ENCODE results near the gene KLHL29. TPM values are rescaled to one million over a fixed set of nuclear protein-coding genes. Genes with fewer than 3 reads are reported as not detected.
A peak's percentile ranks its signal among the peaks of the same experiment; 100 is the strongest.

The KLHL29 gene
- total RNA-seq, 4 donors from 2014 or later: 10.1 to 27.3 (median 15.7) TPM

DNA sequence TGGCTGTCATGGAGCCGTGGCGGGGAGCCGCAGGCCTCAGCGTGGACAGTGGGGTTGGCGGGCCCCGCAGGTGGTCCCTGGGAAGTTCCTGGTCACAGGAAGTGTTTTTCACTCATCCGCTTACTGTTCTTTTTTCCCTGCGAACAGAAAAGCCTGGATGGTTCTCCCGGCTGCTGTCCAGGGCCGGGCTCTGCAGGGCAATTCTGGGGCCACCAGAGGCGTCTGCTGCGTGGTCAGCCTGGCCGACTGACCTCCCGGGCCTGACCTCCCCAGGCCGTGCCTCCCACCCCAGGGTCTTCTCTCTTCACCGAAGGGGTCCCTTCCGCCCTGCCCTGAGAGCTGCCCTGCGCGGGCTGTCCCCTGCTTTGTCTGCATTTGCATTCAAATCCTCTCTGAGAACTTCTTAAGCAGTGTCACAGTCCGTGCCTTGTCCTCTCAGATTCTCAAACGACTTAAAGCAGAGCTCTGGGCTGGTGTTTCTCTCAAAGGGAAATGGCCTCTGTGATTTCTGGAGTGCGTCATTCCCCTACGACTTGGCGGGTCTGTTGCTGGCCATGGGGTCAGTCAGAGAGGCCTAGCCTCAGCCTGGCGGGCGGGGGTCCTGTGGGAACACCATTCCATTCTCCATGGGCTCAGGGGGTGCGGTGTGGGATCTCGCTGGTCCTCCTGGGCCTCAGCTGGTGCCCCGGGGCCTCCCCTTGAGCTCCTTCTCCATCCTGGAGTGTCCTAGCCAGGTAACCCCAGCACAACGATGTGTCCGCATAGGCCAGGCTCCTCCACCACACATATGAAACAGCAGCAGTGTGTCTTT is 38.3 kb downstream of the KLHL29 start:
- H3K4me3 ChIP-seq (ENCODE audit: low read depth, poor library complexity, severe bottlenecking): no peak overlapping the region
- intact Hi-C loops (cut with DNase I; ENCODE audit: low total_unique reads): no loop called here
- 89 to 96% methylated on average over 31 of the region's 31 CpGs for WGBS, 2 donors
- no peak for TF ChIP-seq POLR2A (IDR thresholded peaks at IDR 0.05)
- TF ChIP-seq, protein P1, sequence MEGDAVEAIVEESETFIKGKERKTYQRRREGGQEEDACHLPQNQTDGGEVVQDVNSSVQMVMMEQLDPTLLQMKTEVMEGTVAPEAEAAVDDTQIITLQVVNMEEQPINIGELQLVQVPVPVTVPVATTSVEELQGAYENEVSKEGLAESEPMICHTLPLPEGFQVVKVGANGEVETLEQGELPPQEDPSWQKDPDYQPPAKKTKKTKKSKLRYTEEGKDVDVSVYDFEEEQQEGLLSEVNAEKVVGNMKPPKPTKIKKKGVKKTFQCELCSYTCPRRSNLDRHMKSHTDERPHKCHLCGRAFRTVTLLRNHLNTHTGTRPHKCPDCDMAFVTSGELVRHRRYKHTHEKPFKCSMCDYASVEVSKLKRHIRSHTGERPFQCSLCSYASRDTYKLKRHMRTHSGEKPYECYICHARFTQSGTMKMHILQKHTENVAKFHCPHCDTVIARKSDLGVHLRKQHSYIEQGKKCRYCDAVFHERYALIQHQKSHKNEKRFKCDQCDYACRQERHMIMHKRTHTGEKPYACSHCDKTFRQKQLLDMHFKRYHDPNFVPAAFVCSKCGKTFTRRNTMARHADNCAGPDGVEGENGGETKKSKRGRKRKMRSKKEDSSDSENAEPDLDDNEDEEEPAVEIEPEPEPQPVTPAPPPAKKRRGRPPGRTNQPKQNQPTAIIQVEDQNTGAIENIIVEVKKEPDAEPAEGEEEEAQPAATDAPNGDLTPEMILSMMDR (IDR thresholded peaks at IDR 0.05): no peak
- peak in 1 of 2 donors; percentile 73 for DNase-seq (ENCODE audit: low spot score in 2 of 2)

DNA sequence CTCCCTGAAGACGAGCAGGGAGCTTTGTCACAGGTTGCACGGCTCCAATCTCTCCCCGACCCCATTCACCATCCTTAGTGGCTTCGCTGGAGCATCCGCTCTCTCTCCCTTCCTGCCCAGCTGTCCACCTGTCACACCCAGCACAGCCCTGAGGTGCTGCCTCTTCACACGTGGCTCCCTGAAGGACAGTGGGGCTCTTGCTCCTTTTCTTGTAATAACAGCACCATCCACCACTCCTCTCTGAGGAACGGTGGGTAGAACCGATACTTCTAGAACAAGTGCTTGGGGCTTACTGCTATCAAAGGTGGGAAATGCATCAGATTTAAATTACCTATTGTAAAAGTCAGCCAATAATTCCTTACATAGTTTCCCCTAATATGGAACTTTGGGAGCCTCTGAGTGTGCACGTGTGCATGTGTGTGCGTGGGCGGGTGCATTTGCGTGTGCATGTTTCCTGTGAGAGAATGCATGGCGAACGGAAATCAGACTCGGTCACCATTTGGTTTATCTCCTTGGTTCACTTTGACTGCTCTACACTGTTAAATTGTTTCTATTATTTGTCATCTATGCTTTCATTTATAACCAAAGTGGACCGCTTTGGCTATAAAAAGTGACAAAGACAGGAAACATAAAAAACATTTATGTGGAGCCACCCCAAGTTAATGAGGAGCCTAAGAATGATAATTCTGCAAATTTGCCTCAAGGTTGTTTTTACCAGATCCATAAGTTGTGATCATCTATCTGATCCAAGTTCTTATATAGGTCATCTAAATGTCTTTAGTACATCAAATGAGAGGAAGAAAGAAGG is 39.1 kb downstream of the KLHL29 start:
- H3K4me3 ChIP-seq (ENCODE audit: low read depth, poor library complexity, severe bottlenecking): no peak overlapping the region
- DNase-seq (ENCODE audit: low spot score in 2 of 2): peak; percentile 9 to 37
- intact Hi-C loops (cut with DNase I; ENCODE audit: low total_unique reads): no loop called here
- TF ChIP-seq, protein P1 (IDR thresholded peaks at IDR 0.05): no peak
- TF ChIP-seq POLR2A (IDR thresholded peaks at IDR 0.05): no peak
- WGBS, 2 donors: 89 to 90% methylated on average over 16 of the region's 16 CpGs

DNA sequence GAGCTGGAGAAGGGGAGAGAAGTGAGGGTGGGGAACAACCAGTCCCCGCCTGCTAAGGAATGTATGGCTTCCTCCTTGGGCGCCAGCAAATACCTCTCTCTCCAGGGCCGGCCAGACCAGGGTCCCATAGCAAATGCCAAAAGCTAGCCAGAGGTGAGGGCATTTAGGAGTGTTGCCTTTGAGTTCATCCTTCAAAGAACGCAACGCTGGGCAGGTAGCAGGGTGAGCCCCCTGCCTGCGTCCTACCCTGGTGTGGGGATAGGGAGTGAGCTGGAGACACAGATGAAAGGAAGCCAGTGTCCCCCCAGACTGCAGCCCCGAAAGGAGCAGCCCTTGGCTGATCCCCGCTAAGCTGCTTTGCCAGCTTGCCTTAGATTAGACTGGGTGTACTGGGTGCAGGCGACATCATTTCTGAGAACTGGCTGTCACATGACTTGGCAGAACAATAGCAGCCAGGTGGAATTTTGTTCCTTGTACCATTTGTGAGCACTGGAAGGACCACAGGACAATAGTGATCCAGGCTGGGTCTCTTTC is 40.4 kb downstream of the KLHL29 start:
- no peak for TF ChIP-seq POLR2A (IDR thresholded peaks at IDR 0.05)
- TF ChIP-seq, protein P1 (IDR thresholded peaks at IDR 0.05): no peak
- intact Hi-C loops (cut with DNase I; ENCODE audit: low total_unique reads): no loop called here
- H3K4me3 ChIP-seq (ENCODE audit: low read depth, poor library complexity, severe bottlenecking): no peak overlapping the region
- DNase-seq (ENCODE audit: low spot score in 2 of 2): peak; percentile 12 to 79
- 65 to 82% methylated on average over 9 of the region's 9 CpGs for WGBS, 2 donors

DNA sequence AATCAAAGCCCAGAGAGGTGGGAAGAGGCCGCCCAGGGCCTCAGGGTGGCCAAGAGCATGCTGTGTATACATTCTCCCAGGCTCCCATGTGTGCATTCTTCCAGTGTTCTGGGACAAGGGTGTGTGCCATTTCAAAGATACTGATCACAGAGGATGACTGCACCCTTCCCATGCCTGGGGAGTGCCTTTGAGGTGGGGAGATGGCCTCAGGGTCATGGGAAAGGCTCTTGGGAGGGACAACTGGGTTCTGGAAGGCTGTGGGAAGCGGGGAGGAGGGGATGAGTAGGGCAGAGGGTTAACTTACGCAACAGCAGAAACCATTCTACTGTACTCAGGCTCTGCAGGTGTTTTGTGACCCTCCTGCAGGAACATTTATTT is 40.9 kb downstream of the KLHL29 start:
- peak; percentile 32 to 77 for DNase-seq (ENCODE audit: low spot score in 2 of 2)
- WGBS, 2 donors: 65 to 69% methylated on average over 3 of the region's 3 CpGs

DNA sequence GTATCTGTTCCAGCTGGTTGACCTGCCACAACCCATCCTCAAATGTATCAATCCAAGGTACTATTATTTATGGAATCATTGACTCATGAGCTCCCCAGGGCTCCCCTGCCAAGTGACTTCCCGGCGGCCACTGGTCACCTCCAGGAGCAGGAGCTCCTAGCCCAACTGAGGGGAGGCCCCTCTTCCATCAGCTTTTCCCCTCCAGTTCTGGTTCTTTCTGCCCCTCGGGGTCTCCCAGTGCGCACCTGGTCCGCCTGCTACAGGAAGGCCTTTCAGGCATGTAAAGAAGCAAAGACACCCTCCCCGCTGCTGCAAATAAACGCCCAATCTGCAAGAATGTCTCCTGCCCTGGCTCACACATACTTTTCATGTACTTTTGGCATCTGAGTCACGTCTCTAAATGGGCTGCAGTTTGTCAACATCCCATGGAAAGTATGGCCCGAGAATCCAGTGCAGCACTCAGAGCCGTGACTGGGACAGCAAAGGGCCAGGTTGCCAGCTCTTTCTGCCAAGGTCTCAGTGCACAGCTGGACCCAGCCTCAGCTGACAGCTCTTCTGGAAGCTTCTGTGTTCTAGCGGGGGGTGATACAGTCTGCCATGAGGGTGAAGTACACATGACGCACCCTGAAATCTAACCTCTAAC is 41.4 kb downstream of the KLHL29 start:
- TF ChIP-seq POLR2A (IDR thresholded peaks at IDR 0.05): no peak
- TF ChIP-seq, protein P1 (IDR thresholded peaks at IDR 0.05): no peak
- intact Hi-C loops (cut with DNase I; ENCODE audit: low total_unique reads): no loop called here
- H3K4me3 ChIP-seq (ENCODE audit: low read depth, poor library complexity, severe bottlenecking): no peak overlapping the region
- 36 to 50% methylated on average over 12 of the region's 12 CpGs for WGBS, 2 donors
- DNase-seq (ENCODE audit: low spot score in 2 of 2): peak; percentile 68 to 82

More for the DNA sequence above, 40.9 kb downstream of the KLHL29 start:
- no peak overlapping the region for H3K4me3 ChIP-seq (ENCODE audit: low read depth, poor library complexity, severe bottlenecking)
- intact Hi-C loops (cut with DNase I; ENCODE audit: low total_unique reads): no loop called here
- TF ChIP-seq POLR2A (IDR thresholded peaks at IDR 0.05): no peak
- TF ChIP-seq, protein P1 (IDR thresholded peaks at IDR 0.05): no peak
